ENCODE data around the gene PPP2R5E.

DNA sequence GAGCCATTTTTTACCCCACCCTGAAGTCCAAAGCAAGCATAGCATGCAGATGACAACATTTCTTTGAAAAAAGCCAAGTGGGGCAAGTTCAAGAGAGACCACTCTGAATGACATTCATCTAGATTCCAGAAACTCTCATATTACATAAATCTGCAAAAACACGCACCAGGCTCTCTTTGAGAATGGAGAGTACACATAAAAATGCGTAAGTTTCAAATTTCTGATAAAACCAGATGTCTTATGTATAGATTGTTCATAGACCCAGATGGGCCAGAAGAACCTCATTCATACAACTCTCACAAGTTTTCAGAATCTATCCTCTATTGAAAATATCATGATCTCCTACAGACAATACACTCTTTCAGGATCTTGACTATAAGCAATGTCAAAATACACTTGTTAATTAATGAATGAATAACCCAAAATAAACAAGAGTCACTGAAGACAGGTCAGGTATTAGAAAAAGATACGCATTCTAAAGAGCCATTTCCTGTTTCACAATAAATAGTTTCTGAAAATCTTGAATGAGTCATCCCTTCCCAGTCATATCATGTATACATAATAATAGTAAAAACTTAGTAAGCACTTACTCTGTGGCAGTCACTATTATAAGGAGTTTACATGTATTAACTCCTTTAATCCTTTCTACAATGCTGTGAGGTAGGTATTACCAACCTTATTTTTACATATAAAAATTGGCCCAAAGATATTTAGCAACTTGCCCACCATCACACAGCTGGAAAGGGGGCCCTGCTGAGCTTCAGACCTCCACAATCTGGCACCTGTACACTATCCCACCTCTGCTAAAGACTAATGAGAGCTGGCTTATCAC is 72.0 kb downstream of the PPP2R5E start:
- TF ChIP-seq, protein P1, sequence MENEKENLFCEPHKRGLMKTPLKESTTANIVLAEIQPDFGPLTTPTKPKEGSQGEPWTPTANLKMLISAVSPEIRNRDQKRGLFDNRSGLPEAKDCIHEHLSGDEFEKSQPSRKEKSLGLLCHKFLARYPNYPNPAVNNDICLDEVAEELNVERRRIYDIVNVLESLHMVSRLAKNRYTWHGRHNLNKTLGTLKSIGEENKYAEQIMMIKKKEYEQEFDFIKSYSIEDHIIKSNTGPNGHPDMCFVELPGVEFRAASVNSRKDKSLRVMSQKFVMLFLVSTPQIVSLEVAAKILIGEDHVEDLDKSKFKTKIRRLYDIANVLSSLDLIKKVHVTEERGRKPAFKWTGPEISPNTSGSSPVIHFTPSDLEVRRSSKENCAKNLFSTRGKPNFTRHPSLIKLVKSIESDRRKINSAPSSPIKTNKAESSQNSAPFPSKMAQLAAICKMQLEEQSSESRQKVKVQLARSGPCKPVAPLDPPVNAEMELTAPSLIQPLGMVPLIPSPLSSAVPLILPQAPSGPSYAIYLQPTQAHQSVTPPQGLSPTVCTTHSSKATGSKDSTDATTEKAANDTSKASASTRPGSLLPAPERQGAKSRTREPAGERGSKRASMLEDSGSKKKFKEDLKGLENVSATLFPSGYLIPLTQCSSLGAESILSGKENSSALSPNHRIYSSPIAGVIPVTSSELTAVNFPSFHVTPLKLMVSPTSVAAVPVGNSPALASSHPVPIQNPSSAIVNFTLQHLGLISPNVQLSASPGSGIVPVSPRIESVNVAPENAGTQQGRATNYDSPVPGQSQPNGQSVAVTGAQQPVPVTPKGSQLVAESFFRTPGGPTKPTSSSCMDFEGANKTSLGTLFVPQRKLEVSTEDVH (IDR thresholded peaks at IDR 0.05; ENCODE audit: low read depth, partially characterized antibody) = no peak
- TF ChIP-seq KDM5B (IDR thresholded peaks at IDR 0.05; ENCODE audit: insufficient replicate concordance, low read depth, low read length) = no peak
- no peak for TF ChIP-seq ETV5 (CRISPR knock-in tag; IDR thresholded peaks at IDR 0.05; ENCODE audit: low read depth)
- TF ChIP-seq RBM14 (IDR thresholded peaks at IDR 0.05; ENCODE audit: borderline replicate concordance, insufficient read depth, low read depth, low read length) = no peak
- TF ChIP-seq, protein P2, sequence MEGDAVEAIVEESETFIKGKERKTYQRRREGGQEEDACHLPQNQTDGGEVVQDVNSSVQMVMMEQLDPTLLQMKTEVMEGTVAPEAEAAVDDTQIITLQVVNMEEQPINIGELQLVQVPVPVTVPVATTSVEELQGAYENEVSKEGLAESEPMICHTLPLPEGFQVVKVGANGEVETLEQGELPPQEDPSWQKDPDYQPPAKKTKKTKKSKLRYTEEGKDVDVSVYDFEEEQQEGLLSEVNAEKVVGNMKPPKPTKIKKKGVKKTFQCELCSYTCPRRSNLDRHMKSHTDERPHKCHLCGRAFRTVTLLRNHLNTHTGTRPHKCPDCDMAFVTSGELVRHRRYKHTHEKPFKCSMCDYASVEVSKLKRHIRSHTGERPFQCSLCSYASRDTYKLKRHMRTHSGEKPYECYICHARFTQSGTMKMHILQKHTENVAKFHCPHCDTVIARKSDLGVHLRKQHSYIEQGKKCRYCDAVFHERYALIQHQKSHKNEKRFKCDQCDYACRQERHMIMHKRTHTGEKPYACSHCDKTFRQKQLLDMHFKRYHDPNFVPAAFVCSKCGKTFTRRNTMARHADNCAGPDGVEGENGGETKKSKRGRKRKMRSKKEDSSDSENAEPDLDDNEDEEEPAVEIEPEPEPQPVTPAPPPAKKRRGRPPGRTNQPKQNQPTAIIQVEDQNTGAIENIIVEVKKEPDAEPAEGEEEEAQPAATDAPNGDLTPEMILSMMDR (IDR thresholded peaks at IDR 0.05 in 2 of 3, conservative IDR thresholded peaks at IDR 0.05 in 1 of 3; ENCODE audit: insufficient read depth in 2 of 3, low read depth in 1 of 3, low read length in 3 of 3) = no peak
